Esophagus muscularis mucosa (tissue), 4 donors: ENCODE measurements around the gene TNFSF13B.

Source experiments
- EP300 ChIP-seq: sonication (generic); formaldehyde crosslinking; IDR thresholded peaks from one replicate; pipeline ENCODE4 v1.6.1; 2017; ENCODE audit warnings: antibody characterized with exemption
- POLR2A ChIP-seq: fragments of 450-650 bp; IDR thresholded peaks from one replicate; pipeline ENCODE4 v1.6.1; 2017; ENCODE audit warnings: antibody characterized with exemption, moderate library complexity, mild to moderate bottlenecking, low read depth
- POLR2AphosphoS5 ChIP-seq, 2 donors: sonication (generic); formaldehyde crosslinking; IDR thresholded peaks; one replicate each; pipeline ENCODE4 v1.6.1; 2017; ENCODE audit warnings: antibody characterized with exemption in 2 of 2
- TF ChIP-seq, protein P1 (sequence below), 3 experiments: fragments of 200-600 bp in 2 of 3; fragments of 450-650 bp in 1 of 3; sonication (generic) in 2 of 3; IDR thresholded peaks; one replicate each; pipeline ENCODE4 v1.5.1; 2017 to 2019; ENCODE audit warnings: antibody characterized with exemption in 3 of 3, mild to moderate bottlenecking in 2 of 3, moderate library complexity in 1 of 3

GRCh38 chr13:108268466-108269112, 929 bp upstream of the TNFSF13B start:
- TF ChIP-seq, protein P1, sequence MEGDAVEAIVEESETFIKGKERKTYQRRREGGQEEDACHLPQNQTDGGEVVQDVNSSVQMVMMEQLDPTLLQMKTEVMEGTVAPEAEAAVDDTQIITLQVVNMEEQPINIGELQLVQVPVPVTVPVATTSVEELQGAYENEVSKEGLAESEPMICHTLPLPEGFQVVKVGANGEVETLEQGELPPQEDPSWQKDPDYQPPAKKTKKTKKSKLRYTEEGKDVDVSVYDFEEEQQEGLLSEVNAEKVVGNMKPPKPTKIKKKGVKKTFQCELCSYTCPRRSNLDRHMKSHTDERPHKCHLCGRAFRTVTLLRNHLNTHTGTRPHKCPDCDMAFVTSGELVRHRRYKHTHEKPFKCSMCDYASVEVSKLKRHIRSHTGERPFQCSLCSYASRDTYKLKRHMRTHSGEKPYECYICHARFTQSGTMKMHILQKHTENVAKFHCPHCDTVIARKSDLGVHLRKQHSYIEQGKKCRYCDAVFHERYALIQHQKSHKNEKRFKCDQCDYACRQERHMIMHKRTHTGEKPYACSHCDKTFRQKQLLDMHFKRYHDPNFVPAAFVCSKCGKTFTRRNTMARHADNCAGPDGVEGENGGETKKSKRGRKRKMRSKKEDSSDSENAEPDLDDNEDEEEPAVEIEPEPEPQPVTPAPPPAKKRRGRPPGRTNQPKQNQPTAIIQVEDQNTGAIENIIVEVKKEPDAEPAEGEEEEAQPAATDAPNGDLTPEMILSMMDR (IDR thresholded peaks at IDR 0.05), result no peak
- TF ChIP-seq POLR2A (no peak), EP300 (no peak), POLR2AphosphoS5 (IDR thresholded peaks at IDR 0.05) (no peak)
